NCI-H146 treated with DMSO at 0.1 percent for 48 hours (cell line): ENCODE data around the gene GPC6.

Source experiments
- DNase-seq: peaks from one replicate; lab custom pipeline; 2025; ENCODE audit not compliant: unreplicated experiment; lab: John Stamatoyannopoulos, UW

Gene GPC6

GRCh38 chr13:93368296-93368695 is 141.7 kb downstream of the GPC6 start:
- DNase-seq: no peak

GRCh38 chr13:93368718-93369117 is 142.1 kb downstream of the GPC6 start:
- DNase-seq: peak; percentile 11

- DNase-seq: no peak
Measured at GRCh38 chr13:93372856-93373255, 146.2 kb downstream of the GPC6 start.

GRCh38 chr13:93375491-93375890 is 148.9 kb downstream of the GPC6 start:
- DNase-seq: no peak

- no peak for DNase-seq
Measured at GRCh38 chr13:93377196-93377595, 150.6 kb downstream of the GPC6 start.

- DNase-seq: peak; percentile 49
Measured at GRCh38 chr13:93378184-93378583, 151.6 kb downstream of the GPC6 start.

- no peak for DNase-seq
Measured at GRCh38 chr13:93386116-93386515, 159.5 kb downstream of the GPC6 start.

- no peak for DNase-seq
Measured at GRCh38 chr13:93388701-93389100, 162.1 kb downstream of the GPC6 start.

GRCh38 chr13:93397619-93398018 is 171.0 kb downstream of the GPC6 start:
- no peak for DNase-seq

- no peak for DNase-seq
Measured at GRCh38 chr13:93398167-93399035, 171.8 kb downstream of the GPC6 start.

- DNase-seq: no peak
Measured at GRCh38 chr13:93399212-93399611, 172.6 kb downstream of the GPC6 start.

- no peak for DNase-seq
Measured at GRCh38 chr13:93406136-93406535, 179.5 kb downstream of the GPC6 start.

GRCh38 chr13:93407551-93407950 is 180.9 kb downstream of the GPC6 start:
- DNase-seq: no peak

GRCh38 chr13:93409001-93409400 is 182.4 kb downstream of the GPC6 start:
- no peak for DNase-seq

GRCh38 chr13:93409816-93410215 is 183.2 kb downstream of the GPC6 start:
- DNase-seq: no peak

GRCh38 chr13:93411186-93411680 is 184.6 kb downstream of the GPC6 start:
- no peak for DNase-seq

- DNase-seq: no peak
Measured at GRCh38 chr13:93412676-93413075, 186.1 kb downstream of the GPC6 start.

GRCh38 chr13:93413972-93414717 is 187.5 kb downstream of the GPC6 start:
- no peak for DNase-seq

- no peak for DNase-seq
Measured at GRCh38 chr13:93416736-93417355, 190.2 kb downstream of the GPC6 start.

- DNase-seq: no peak
Measured at GRCh38 chr13:93418398-93418797, 191.8 kb downstream of the GPC6 start.

GRCh38 chr13:93420206-93420605 is 193.6 kb downstream of the GPC6 start:
- DNase-seq: no peak

- DNase-seq: no peak
Measured at GRCh38 chr13:93420887-93421286, 194.3 kb downstream of the GPC6 start.
